GM12878 (cell line): Measurements from ENCODE around the gene TKTL1. TPM values are rescaled to one million over a fixed set of nuclear protein-coding genes. Genes with fewer than 3 reads are reported as not detected.

Experiments
- BACH1 ChIP-seq: fragments of 450-650 bp; IDR thresholded peaks from 2 replicates; pipeline ENCODE4 v1.6.1; 2017; ENCODE audit warnings: mild to moderate bottlenecking, borderline replicate concordance
- CHD4 ChIP-seq: fragments of 200-600 bp; sonication (generic); IDR thresholded peaks from 2 replicates; pipeline ENCODE4 v1.6.1; 2016; ENCODE audit warnings: mild to moderate bottlenecking
- EZH2 ChIP-seq: IDR thresholded peaks from 2 replicates; pipeline ENCODE4 v1.6.1; 2012; ENCODE audit warnings: low read depth, mild to moderate bottlenecking, control low read depth, inconsistent platforms, low read length, borderline replicate concordance; ENCODE audit not compliant: control insufficient read depth
- FOS ChIP-seq: IDR thresholded peaks from 3 replicates; pipeline ENCODE4 v1.6.1; 2011; ENCODE audit warnings: borderline replicate concordance; ENCODE audit not compliant: insufficient read length; ENCODE audit errors: extremely low read depth
- HCFC1 ChIP-seq: fragments of 150-350 bp; IDR thresholded peaks from 2 replicates; pipeline ENCODE4 v1.6.1; 2014; ENCODE audit warnings: low read length
- IKZF2 ChIP-seq, 2 experiments: fragments of 450-650 bp; IDR thresholded peaks; 2 replicates each; pipeline ENCODE4 v1.6.1; 2017; ENCODE audit warnings: mild to moderate bottlenecking in 2 of 2, moderate library complexity in 2 of 2
- JUND ChIP-seq: IDR thresholded peaks from 2 replicates; pipeline ENCODE4 v1.6.1; 2012; ENCODE audit warnings: low read depth, mild to moderate bottlenecking, low read length, improper control_type of control experiment, moderate library complexity
- KAT2A ChIP-seq: conservative IDR thresholded peaks from 2 replicates; pipeline ENCODE4 v1.6.1; 2011; ENCODE audit warnings: low read depth, low read length; ENCODE audit not compliant: control insufficient read depth
- MLLT1 ChIP-seq: fragments of 450-650 bp; IDR thresholded peaks from 2 replicates; pipeline ENCODE4 v1.6.1; 2016; ENCODE audit warnings: mild to moderate bottlenecking
- MYC ChIP-seq: IDR thresholded peaks from 2 replicates; pipeline ENCODE4 v1.6.1; 2011; ENCODE audit warnings: mild to moderate bottlenecking, low read length, moderate library complexity, inconsistent platforms; ENCODE audit not compliant: insufficient read depth, insufficient replicate concordance, insufficient read length, severe bottlenecking
- POLR2A ChIP-seq: IDR thresholded peaks from 2 replicates; pipeline ENCODE4 v1.6.1; 2011; ENCODE audit warnings: low read depth, mild to moderate bottlenecking, low read length
- RAD51 ChIP-seq: fragments of 450-650 bp; IDR thresholded peaks from 2 replicates; pipeline ENCODE4 v1.6.1; 2016; ENCODE audit warnings: moderate library complexity, mild to moderate bottlenecking, inconsistent platforms
- RB1 ChIP-seq: fragments of 450-650 bp; formaldehyde crosslinking; IDR thresholded peaks from 2 replicates; pipeline ENCODE4 v1.6.1; 2017; ENCODE audit warnings: mild to moderate bottlenecking, borderline replicate concordance
- RCOR1 ChIP-seq: conservative IDR thresholded peaks from 2 replicates; pipeline ENCODE4 v1.6.1; 2012; ENCODE audit warnings: low read depth, low read length, improper control_type of control experiment
- SIN3A ChIP-seq: IDR thresholded peaks from 2 replicates; pipeline ENCODE4 v1.6.1; 2012; ENCODE audit warnings: low read depth, low read length, improper control_type of control experiment
- SMAD5 ChIP-seq: IDR thresholded peaks from 2 replicates; pipeline ENCODE4 v1.6.1; 2016; ENCODE audit warnings: antibody characterized with exemption, low read depth
- SMC3 ChIP-seq: IDR thresholded peaks from 2 replicates; pipeline ENCODE4 v1.6.1; 2011; ENCODE audit warnings: low read length, improper control_type of control experiment, borderline replicate concordance
- SREBF1 ChIP-seq: IDR thresholded peaks from 2 replicates; pipeline ENCODE4 v1.6.1; 2012; ENCODE audit warnings: mild to moderate bottlenecking, low read length
- TAF1 ChIP-seq: IDR thresholded peaks from 2 replicates; pipeline ENCODE4 v1.6.1; 2011; ENCODE audit warnings: mild to moderate bottlenecking, low read depth, low read length, borderline replicate concordance
- TCF12 ChIP-seq: IDR thresholded peaks from 2 replicates; pipeline ENCODE4 v1.6.1; 2011; ENCODE audit warnings: low read depth, mild to moderate bottlenecking, low read length
- YY1 ChIP-seq: IDR thresholded peaks from 2 replicates; pipeline ENCODE4 v1.6.1; 2011; ENCODE audit warnings: low read depth, mild to moderate bottlenecking, low read length
- ZBED1 ChIP-seq: IDR thresholded peaks from 2 replicates; pipeline ENCODE4 v1.6.1; 2016; ENCODE audit warnings: borderline replicate concordance
- polyA plus RNA-seq, 11 experiments: library from polyadenylated mRNA; depleted of rRNA in 4 of 11; unstranded in 6 of 11; stranded (reverse) in 5 of 11; fragments of >200 nt; fragmentation: Nextera tagmentation in 4 of 11; fragmentation: Illumina TruSeq in 1 of 11; extraction: Ambion mirVana in 4 of 11; extraction: Trizol in 1 of 11; gene quantifications; 1 replicate in 1 of 11; 2 replicates in 10 of 11; pipeline versions ENCODE4 v1.2.1 to v1.2.3, GENCODE V29; 2011 to 2016; ENCODE audit warnings: inconsistent platforms in 2 of 11, missing spikeins in 2 of 11, low read depth in 1 of 11
- total RNA-seq, 4 experiments: library from RNA; depleted of rRNA in 3 of 4; stranded (reverse); fragments of >200 nt in 3 of 4; fragmentation: Illumina TruSeq in 1 of 4; extraction: Trizol in 1 of 4; gene quantifications; 2 replicates each; pipeline versions ENCODE4 v1.2.1 to v1.2.3, GENCODE V29; 2013 to 2021
- TF ChIP-seq, protein P1 (sequence below), 3 experiments: IDR thresholded peaks in 2 of 3; conservative IDR thresholded peaks in 1 of 3; 2 replicates each; pipeline ENCODE4 v1.5.1; 2011; ENCODE audit warnings: low read depth in 3 of 3, low read length in 3 of 3, mild to moderate bottlenecking in 3 of 3, control low read depth in 2 of 3, moderate library complexity in 2 of 3, inconsistent platforms in 1 of 3, mixed read lengths in 1 of 3; ENCODE audit not compliant: control insufficient read depth in 2 of 3, insufficient read depth in 1 of 3; ENCODE audit errors: extremely low read depth in 1 of 3
- TF ChIP-seq, protein P2 (sequence below): IDR thresholded peaks from 2 replicates; pipeline ENCODE4 v1.6.1; 2011; ENCODE audit warnings: mild to moderate bottlenecking, low read depth, low read length, moderate library complexity; ENCODE audit not compliant: insufficient replicate concordance
- TF ChIP-seq, protein P3 (sequence below): fragments of 450-650 bp; IDR thresholded peaks from 2 replicates; pipeline ENCODE4 v1.6.1; 2017; ENCODE audit warnings: low read depth, mild to moderate bottlenecking, moderate library complexity

TKTL1 gene
- total and polyA plus RNA-seq, 10 of the 15 experiments (the other 5 are each of a cell fraction or from before 2014, with no cell fraction given), result 0.01 to 0.07 TPM; not detected in 8

DNA sequence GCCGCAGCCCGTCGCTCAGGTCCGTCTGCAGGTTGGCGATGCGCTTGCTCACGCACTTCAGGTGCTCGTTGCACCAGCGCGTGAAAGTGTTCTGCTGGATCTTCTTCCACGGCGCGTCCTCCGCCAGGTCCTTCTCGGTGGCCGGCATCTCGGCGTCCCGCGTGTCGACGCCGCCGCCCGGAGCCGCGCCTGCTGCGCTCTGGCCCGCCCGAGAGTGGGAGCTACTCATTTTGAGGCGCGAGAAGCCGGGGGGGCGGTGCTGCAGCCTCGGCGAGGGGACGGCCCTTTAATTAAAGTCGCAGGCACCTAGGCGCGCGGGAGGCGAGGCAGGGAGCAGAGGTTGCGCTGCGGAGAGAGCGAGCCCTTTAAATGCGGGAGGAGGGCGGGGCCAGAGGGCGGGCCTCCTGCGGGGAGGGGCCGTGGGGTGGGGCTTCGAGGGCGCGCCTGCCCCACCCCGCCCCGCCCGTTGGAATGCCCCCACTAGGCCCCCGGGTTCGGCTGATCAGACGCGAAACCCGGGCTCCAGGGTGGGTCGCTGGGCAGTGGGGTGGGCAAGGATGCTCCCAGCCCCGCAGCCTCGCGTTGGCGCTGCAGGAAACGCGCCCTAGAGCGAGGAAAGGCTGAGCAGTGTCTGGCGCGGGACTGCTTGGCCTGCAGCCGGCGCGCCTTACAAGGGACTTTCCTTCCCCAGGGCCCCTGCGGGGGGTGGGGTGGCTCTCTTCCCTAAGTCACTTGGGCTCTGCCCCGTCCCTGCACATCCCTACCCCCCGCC, 75.6 kb downstream of the TKTL1 start (continued):
- TF ChIP-seq RAD51 (no peak), ZBED1 (no peak), BACH1 (peak; percentile 86), TAF1 (peak; percentile 71; the same call in 1 of the 2 replicates), SMC3 (no peak), YY1 (peak; percentile 84), SIN3A (peak; percentile 88), RB1 (0 out of 2 replicates have a peak, but pooled peaks have one; percentile 21), IKZF2 (IDR thresholded peaks at IDR 0.05) (no peak), EZH2 (no peak), SMAD5 (peak; percentile 83), MYC (no peak), POLR2A (peak; percentile 99), TCF12 (peak; percentile 72; the same call in 1 of the 2 replicates), FOS (no peak), CHD4 (no peak), JUND (no peak), MLLT1 (peak; percentile 21; the same call in 1 of the 2 replicates), HCFC1 (0 out of 2 replicates have a peak, but pooled peaks have one; percentile 42), SREBF1 (no peak), RCOR1 (no peak), KAT2A (no peak)
- TF ChIP-seq, protein P1, sequence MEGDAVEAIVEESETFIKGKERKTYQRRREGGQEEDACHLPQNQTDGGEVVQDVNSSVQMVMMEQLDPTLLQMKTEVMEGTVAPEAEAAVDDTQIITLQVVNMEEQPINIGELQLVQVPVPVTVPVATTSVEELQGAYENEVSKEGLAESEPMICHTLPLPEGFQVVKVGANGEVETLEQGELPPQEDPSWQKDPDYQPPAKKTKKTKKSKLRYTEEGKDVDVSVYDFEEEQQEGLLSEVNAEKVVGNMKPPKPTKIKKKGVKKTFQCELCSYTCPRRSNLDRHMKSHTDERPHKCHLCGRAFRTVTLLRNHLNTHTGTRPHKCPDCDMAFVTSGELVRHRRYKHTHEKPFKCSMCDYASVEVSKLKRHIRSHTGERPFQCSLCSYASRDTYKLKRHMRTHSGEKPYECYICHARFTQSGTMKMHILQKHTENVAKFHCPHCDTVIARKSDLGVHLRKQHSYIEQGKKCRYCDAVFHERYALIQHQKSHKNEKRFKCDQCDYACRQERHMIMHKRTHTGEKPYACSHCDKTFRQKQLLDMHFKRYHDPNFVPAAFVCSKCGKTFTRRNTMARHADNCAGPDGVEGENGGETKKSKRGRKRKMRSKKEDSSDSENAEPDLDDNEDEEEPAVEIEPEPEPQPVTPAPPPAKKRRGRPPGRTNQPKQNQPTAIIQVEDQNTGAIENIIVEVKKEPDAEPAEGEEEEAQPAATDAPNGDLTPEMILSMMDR (IDR thresholded peaks at IDR 0.05 in 2 of 3, conservative IDR thresholded peaks at IDR 0.05 in 1 of 3; ENCODE audit: control insufficient read depth in 2 of 3, extremely low read depth in 1 of 3, insufficient read depth in 1 of 3, low read depth in 3 of 3, low read length in 3 of 3), result peak in 1 of 3 experiments; percentile 19; a peak in 1 of 6 replicates
- TF ChIP-seq, protein P2, sequence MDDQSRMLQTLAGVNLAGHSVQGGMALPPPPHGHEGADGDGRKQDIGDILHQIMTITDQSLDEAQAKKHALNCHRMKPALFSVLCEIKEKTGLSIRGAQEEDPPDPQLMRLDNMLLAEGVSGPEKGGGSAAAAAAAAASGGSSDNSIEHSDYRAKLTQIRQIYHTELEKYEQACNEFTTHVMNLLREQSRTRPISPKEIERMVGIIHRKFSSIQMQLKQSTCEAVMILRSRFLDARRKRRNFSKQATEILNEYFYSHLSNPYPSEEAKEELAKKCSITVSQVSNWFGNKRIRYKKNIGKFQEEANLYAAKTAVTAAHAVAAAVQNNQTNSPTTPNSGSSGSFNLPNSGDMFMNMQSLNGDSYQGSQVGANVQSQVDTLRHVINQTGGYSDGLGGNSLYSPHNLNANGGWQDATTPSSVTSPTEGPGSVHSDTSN, result no peak
- TF ChIP-seq, protein P3, sequence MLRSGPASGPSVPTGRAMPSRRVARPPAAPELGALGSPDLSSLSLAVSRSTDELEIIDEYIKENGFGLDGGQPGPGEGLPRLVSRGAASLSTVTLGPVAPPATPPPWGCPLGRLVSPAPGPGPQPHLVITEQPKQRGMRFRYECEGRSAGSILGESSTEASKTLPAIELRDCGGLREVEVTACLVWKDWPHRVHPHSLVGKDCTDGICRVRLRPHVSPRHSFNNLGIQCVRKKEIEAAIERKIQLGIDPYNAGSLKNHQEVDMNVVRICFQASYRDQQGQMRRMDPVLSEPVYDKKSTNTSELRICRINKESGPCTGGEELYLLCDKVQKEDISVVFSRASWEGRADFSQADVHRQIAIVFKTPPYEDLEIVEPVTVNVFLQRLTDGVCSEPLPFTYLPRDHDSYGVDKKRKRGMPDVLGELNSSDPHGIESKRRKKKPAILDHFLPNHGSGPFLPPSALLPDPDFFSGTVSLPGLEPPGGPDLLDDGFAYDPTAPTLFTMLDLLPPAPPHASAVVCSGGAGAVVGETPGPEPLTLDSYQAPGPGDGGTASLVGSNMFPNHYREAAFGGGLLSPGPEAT, result peak; percentile 56; the same call in 1 of the 2 replicates
